IMR-90 (cell line): ENCODE measurements around the gene CCNI. TPM values are rescaled to one million over a fixed set of nuclear protein-coding genes. Genes with fewer than 3 reads are reported as not detected.
A peak's percentile ranks its signal among the peaks of the same experiment; 100 is the strongest.

ENCODE experiments used
- ATAC-seq: fragments of 200-7000 bp; cut with Tn5 transposase; 2 replicates; pipeline ENCODE4 v1.9.1; 2020; ENCODE audit warnings: low read depth, mild to moderate bottlenecking, moderate library complexity
- BruUV-seq: library from RNA; stranded (reverse); fragments of 400-500 nt; replicated peaks from 2 replicates; lab custom pipeline; 2021; lab: Mats Ljungman, UMichigan
- CTCF ChIA-PET: fragments of 300-600 bp; formaldehyde crosslinking; extraction: SDS; loops from one replicate; lab custom pipeline; 2021; ENCODE audit warnings: antibody characterized with exemption; lab: Yijun Ruan, JAX
- POLR2A ChIA-PET: fragments of 300-600 bp; sonication (Branson Sonifier 250); formaldehyde crosslinking; loops from one replicate; lab custom pipeline; 2022; ENCODE audit warnings: antibody characterized with exemption; ENCODE audit not compliant: unreplicated experiment; lab: Charles Lee
- DNase-seq: peaks from one replicate; pipeline ENCODE4 v3.0.0; 2013
- H2AFZ ChIP-seq: replicated peaks from 2 replicates; pipeline ENCODE3; 2013; ENCODE audit warnings: low read length, mild to moderate bottlenecking; ENCODE audit not compliant: poor library complexity
- H2AK5ac ChIP-seq: 2 replicates; pipeline ENCODE4 v1.6.1; 2013; ENCODE audit warnings: low read depth, low read length, inconsistent platforms
- H2AK9ac ChIP-seq: replicated peaks from 2 replicates; pipeline ENCODE3; 2013; ENCODE audit warnings: mild to moderate bottlenecking, low read depth, low read length, moderate library complexity; ENCODE audit not compliant: poor library complexity
- H2BK120ac ChIP-seq: 2 replicates; pipeline ENCODE4 v1.6.1; 2013; ENCODE audit warnings: low read depth, low read length, inconsistent platforms
- H2BK15ac ChIP-seq: 3 replicates; pipeline ENCODE4 v1.6.1; 2013; ENCODE audit warnings: low read depth, low read length, inconsistent platforms
- H2BK20ac ChIP-seq: 2 replicates; pipeline ENCODE4 v1.6.1; 2013; ENCODE audit warnings: low read depth, mild to moderate bottlenecking, inconsistent platforms, low read length, moderate library complexity
- H2BK5ac ChIP-seq: 2 replicates; pipeline ENCODE4 v1.6.1; 2013; ENCODE audit warnings: mild to moderate bottlenecking, low read depth, low read length, inconsistent platforms; ENCODE audit not compliant: poor library complexity, severe bottlenecking
- H3K14ac ChIP-seq: replicated peaks from 2 replicates; pipeline ENCODE4 v1.6.1; 2013; ENCODE audit warnings: low read depth, low read length, inconsistent platforms
- H3K18ac ChIP-seq: 2 replicates; pipeline ENCODE4 v1.6.1; 2013; ENCODE audit warnings: low read depth, low read length, control low read depth
- H3K23ac ChIP-seq: 2 replicates; pipeline ENCODE4 v1.6.1; 2013; ENCODE audit warnings: low read depth, low read length, inconsistent platforms
- H3K27ac ChIP-seq: 2 replicates; pipeline ENCODE4 v1.5.1; 2013; ENCODE audit warnings: mild to moderate bottlenecking, control low read depth, low read length; ENCODE audit not compliant: insufficient read depth
- H3K27me3 ChIP-seq: 2 replicates; pipeline ENCODE4 v1.6.1; 2013; ENCODE audit warnings: low read length; ENCODE audit not compliant: control insufficient read depth, insufficient read depth
- H3K36me3 ChIP-seq: 2 replicates; pipeline ENCODE4 v1.6.1; 2013; ENCODE audit warnings: low read length, mixed read lengths; ENCODE audit not compliant: control insufficient read depth, insufficient read depth
- H3K4ac ChIP-seq: 2 replicates; pipeline ENCODE4 v1.6.1; 2013; ENCODE audit warnings: low read depth, low read length, inconsistent platforms
- H3K4me1 ChIP-seq: 2 replicates; pipeline ENCODE4 v1.6.1; 2013; ENCODE audit warnings: low read length, mixed read lengths; ENCODE audit not compliant: control insufficient read depth, insufficient read depth
- H3K4me2 ChIP-seq: 2 replicates; pipeline ENCODE4 v1.6.1; 2013; ENCODE audit warnings: low read depth, mild to moderate bottlenecking, control low read depth, low read length, moderate library complexity
- H3K4me3 ChIP-seq: 2 replicates; pipeline ENCODE4 v1.5.1; 2013; ENCODE audit warnings: low read depth, mild to moderate bottlenecking, control low read depth, low read length, moderate library complexity; ENCODE audit not compliant: insufficient read depth
- H3K56ac ChIP-seq: 2 replicates; pipeline ENCODE4 v1.6.1; 2013; ENCODE audit warnings: low read length, inconsistent platforms; ENCODE audit not compliant: insufficient read depth; ENCODE audit errors: extremely low read depth
- H3K79me1 ChIP-seq, 2 experiments: 2 replicates each; pipeline ENCODE4 v1.6.1; 2013; ENCODE audit warnings: low read length in 2 of 2, inconsistent platforms in 1 of 2, low read depth in 1 of 2
- H3K9ac ChIP-seq: 2 replicates; pipeline ENCODE4 v1.6.1; 2013; ENCODE audit warnings: low read depth, low read length, control low read depth
- H3K9me1 ChIP-seq: 2 replicates; pipeline ENCODE4 v1.6.1; 2013; ENCODE audit warnings: low read length, inconsistent platforms; ENCODE audit not compliant: insufficient read depth
- H3K9me3 ChIP-seq: 2 replicates; pipeline ENCODE4 v1.6.1; 2013; ENCODE audit warnings: low read length; ENCODE audit not compliant: control insufficient read depth, insufficient read depth
- H4K20me1 ChIP-seq: 2 replicates; pipeline ENCODE4 v1.6.1; 2013; ENCODE audit warnings: low read length, inconsistent platforms; ENCODE audit not compliant: insufficient read depth
- H4K5ac ChIP-seq: 2 replicates; pipeline ENCODE4 v1.6.1; 2013; ENCODE audit warnings: mild to moderate bottlenecking, low read depth, low read length, control low read depth
- H4K8ac ChIP-seq, 2 experiments: 2 replicates each; pipeline ENCODE4 v1.6.1; 2013; ENCODE audit warnings: low read depth in 2 of 2, low read length in 2 of 2, control low read depth in 1 of 2, inconsistent platforms in 1 of 2
- H4K91ac ChIP-seq: 2 replicates; pipeline ENCODE4 v1.6.1; 2013; ENCODE audit warnings: low read depth, low read length, inconsistent platforms; ENCODE audit not compliant: insufficient read depth
- CEBPB ChIP-seq: IDR thresholded peaks from 2 replicates; pipeline ENCODE4 v1.6.1; 2012; ENCODE audit warnings: low read depth, low read length, improper control_type of control experiment
- MAFK ChIP-seq: IDR thresholded peaks from 2 replicates; pipeline ENCODE4 v1.6.1; 2012; ENCODE audit warnings: low read depth, low read length, improper control_type of control experiment
- RCOR1 ChIP-seq: IDR thresholded peaks from 2 replicates; pipeline ENCODE4 v1.6.1; 2012; ENCODE audit warnings: mild to moderate bottlenecking, low read length, improper control_type of control experiment; ENCODE audit not compliant: insufficient replicate concordance
- RFX5 ChIP-seq: IDR thresholded peaks from 2 replicates; pipeline ENCODE4 v1.8.0; 2012; ENCODE audit warnings: low read depth, mild to moderate bottlenecking, low read length, moderate library complexity
- WGBS, 2 experiments: methylation state at CpG; one replicate each; pipeline versions ENCODE4 v1.1.5 to v1.1.7; 2013; ENCODE audit warnings: missing lambda C conversion rate in 2 of 2; ENCODE audit not compliant: insufficient read length in 1 of 2; ENCODE audit errors: extremely low coverage in 2 of 2; 5-methylcytosine and 5-hydroxymethylcytosine counted together
- dilution Hi-C: fragments of 300-500 bp; cut with HindIII; formaldehyde crosslinking; loops from one replicate; pipeline ENCODE4 v1.14.3; 2018; ENCODE audit warnings: low sequenced_read_pairs; ENCODE audit not compliant: unreplicated experiment
- in situ Hi-C: fragments of 300-500 bp; cut with MboI; formaldehyde crosslinking; loops from 3 replicates; pipeline ENCODE4 v1.14.3; 2019; ENCODE audit warnings: low sequenced_read_pairs, inconsistent platforms, mixed read lengths
- intact Hi-C: fragments of 100-400 bp; cut with micrococcal nuclease; formaldehyde crosslinking; loops from 2 replicates; pipeline ENCODE4 v1.10.0; 2022
- polyA plus RNA-seq, 3 experiments: library from polyadenylated mRNA; depleted of rRNA; stranded (reverse); fragments of >200 nt; gene quantifications; 2 replicates each; pipeline ENCODE4 v1.2.3, GENCODE V29; 2012; ENCODE audit warnings: low replicate concordance in 1 of 3
- total RNA-seq: library from RNA; depleted of rRNA; stranded (reverse); fragments of >200 nt; gene quantifications from 2 replicates; pipeline ENCODE4 v1.2.3, GENCODE V29; 2012

Gene CCNI
- total and polyA plus RNA-seq, 2 of the 4 experiments (the other 2 are of a cell fraction) = 70.1 to 100 TPM

GRCh38 chr4:77073981-77074380, 1.8 kb downstream of the CCNI start:
- intact Hi-C loops = loop anchor here (2.0 to 10.0 kb wide), 3 partner anchors 83 to 231 kb away; partner anchors contain the start of gene CCNG2

More at GRCh38 chr4:77073981-77074380, 1.8 kb downstream of the CCNI start:
- H3K79me1 ChIP-seq = peaks cover 6 to 41% of the 10 kb centered on the region in 2 experiments
- DNase-seq (no peak), ATAC-seq (no peak)
- POLR2A ChIA-PET = interaction anchor here (1.0 kb wide), 1 partner anchor 124 kb away, joined by 3 read pairs; the partner anchor contains the start of gene SEPTIN11
- H3K27ac ChIP-seq = no peak overlapping the region
- dilution Hi-C loops (no loop called here), in situ Hi-C loops (loop anchor here (5.0 kb wide), 1 partner anchor 98 kb away; no protein-coding TSS in a partner anchor)
- H4K8ac ChIP-seq = no peak overlapping the region
- H3K56ac ChIP-seq = peak overlapping the region; percentile 32; the same call in 1 of the 2 replicates
- H3K4me1 ChIP-seq = peaks cover 3% of the 10 kb centered on the region; the same call in 1 of the 2 replicates
- CTCF ChIA-PET = interaction anchor here (1.3 kb wide), 1 partner anchor 130 kb away, joined by 4 read pairs; no protein-coding TSS in a partner anchor
- no peak overlapping the region for H2BK120ac ChIP-seq
- H3K23ac ChIP-seq = peak overlapping the region; percentile 79
- H4K91ac ChIP-seq = no peak overlapping the region
- no peak overlapping the region for H2AK5ac ChIP-seq
- no peak for TF ChIP-seq MAFK
- TF ChIP-seq RCOR1 = no peak
- TF ChIP-seq CEBPB = peak; percentile 89
- no peak for TF ChIP-seq RFX5
- no peak overlapping the region for H2AFZ ChIP-seq
- H4K20me1 ChIP-seq = peaks cover 62% of the 10 kb centered on the region
- H3K4me3 ChIP-seq = peak overlapping the region; percentile 58
- peak overlapping the region; percentile 42 for H3K14ac ChIP-seq
- H3K9me3 ChIP-seq = no peaks in the 10 kb centered on the region
- 17% methylated on average over 2 of the region's 5 CpGs; no CpG with 5 or more reads in 1 of the 2 experiments for WGBS, 2 experiments
- H4K5ac ChIP-seq = no peak overlapping the region
- H3K4me2 ChIP-seq = peak overlapping the region; percentile 87
- no peak overlapping the region for H3K4ac ChIP-seq
- no peaks in the 10 kb centered on the region for H3K27me3 ChIP-seq
- H2AK9ac ChIP-seq = no peak overlapping the region
- 0 out of 2 replicates have a peak, but pooled peaks cover 1% of the 10 kb centered on the region for H3K36me3 ChIP-seq
- BruUV-seq = no TSS peak
- H2BK20ac ChIP-seq = no peak overlapping the region
- H3K18ac ChIP-seq = no peak overlapping the region; the same call in 1 of the 2 replicates
- peaks cover 6% of the 10 kb centered on the region for H3K9me1 ChIP-seq
- H2BK5ac ChIP-seq = peak overlapping the region; percentile 58
- peak overlapping the region; percentile 92; the same call in 1 of the 2 replicates for H3K9ac ChIP-seq
- H2BK15ac ChIP-seq = no peak overlapping the region
